ENCODE measurements around the gene AIP.

- TF ChIP-seq CTCF (IDR thresholded peaks at IDR 0.05 in 4 of 5, conservative IDR thresholded peaks at IDR 0.05 in 1 of 5) (no peak), POLR2A (IDR thresholded peaks at IDR 0.05) (no peak)
Observed at GRCh38 chr11:67496113-67496512, 13.3 kb downstream of the AIP start.
